ENCODE data around the gene MAN2C1.

DNA sequence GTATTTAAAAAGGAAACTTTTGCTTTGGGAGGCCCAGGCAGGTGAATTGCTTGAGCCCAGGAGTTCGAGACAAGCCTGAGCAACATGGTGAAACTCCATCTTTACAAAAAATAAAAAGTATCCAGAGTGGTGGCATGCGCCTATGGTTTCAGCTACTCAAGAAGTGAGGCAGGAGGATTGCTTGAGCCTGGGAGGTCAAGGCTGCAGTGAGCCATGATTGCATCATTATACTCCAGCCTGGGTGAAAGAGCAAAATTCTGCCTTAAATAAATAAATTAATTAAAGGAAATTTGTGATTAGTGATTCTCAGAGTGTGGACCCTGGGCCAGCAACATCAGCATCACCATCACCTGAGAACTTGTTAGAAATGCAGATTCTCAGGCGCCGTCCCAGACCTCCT is 42.5 kb downstream of the MAN2C1 start:
- TF ChIP-seq, protein P1, sequence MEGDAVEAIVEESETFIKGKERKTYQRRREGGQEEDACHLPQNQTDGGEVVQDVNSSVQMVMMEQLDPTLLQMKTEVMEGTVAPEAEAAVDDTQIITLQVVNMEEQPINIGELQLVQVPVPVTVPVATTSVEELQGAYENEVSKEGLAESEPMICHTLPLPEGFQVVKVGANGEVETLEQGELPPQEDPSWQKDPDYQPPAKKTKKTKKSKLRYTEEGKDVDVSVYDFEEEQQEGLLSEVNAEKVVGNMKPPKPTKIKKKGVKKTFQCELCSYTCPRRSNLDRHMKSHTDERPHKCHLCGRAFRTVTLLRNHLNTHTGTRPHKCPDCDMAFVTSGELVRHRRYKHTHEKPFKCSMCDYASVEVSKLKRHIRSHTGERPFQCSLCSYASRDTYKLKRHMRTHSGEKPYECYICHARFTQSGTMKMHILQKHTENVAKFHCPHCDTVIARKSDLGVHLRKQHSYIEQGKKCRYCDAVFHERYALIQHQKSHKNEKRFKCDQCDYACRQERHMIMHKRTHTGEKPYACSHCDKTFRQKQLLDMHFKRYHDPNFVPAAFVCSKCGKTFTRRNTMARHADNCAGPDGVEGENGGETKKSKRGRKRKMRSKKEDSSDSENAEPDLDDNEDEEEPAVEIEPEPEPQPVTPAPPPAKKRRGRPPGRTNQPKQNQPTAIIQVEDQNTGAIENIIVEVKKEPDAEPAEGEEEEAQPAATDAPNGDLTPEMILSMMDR (IDR thresholded peaks at IDR 0.05; ENCODE audit: low read depth, low read length) = no peak
- TF ChIP-seq EZH2phosphoT487 (IDR thresholded peaks at IDR 0.05; ENCODE audit: low read depth) = no peak
